GM10248 (cell line): ENCODE results near the gene VENTX.

Experiments
- CTCF ChIA-PET: fragments of 300-600 bp; sonication (Branson Sonifier 250); formaldehyde crosslinking; extraction: SDS; loops from one replicate; lab custom pipeline; 2021; ENCODE audit warnings: antibody characterized with exemption; lab: Yijun Ruan, JAX
- POLR2A ChIA-PET: fragments of 350-650 bp; sonication (Branson Sonifier 250); formaldehyde crosslinking; extraction: SDS; loops from one replicate; lab custom pipeline; 2020; ENCODE audit warnings: antibody characterized with exemption; lab: Yijun Ruan, JAX
- DNase-seq: peaks from one replicate; pipeline ENCODE4 v3.0.0; 2012; ENCODE audit errors: extremely low spot score
- CTCF ChIP-seq: IDR thresholded peaks from 2 replicates; pipeline ENCODE4 v1.5.1; 2012; ENCODE audit warnings: mild to moderate bottlenecking, low read depth; ENCODE audit errors: extremely low read depth, missing control alignments, control extremely low read depth

The VENTX gene

GRCh38 chr10:133207041-133207600 lies 30.5 kb upstream of the VENTX start:
- TF ChIP-seq CTCF: no peak
- CTCF ChIA-PET: interaction anchor here (1.8 kb wide), 1 partner anchor 10 kb away, joined by 5 read pairs; no protein-coding TSS in a partner anchor
- POLR2A ChIA-PET: no interaction called here
- DNase-seq: no peak

GRCh38 chr10:133207627-133208026 lies 30.0 kb upstream of the VENTX start:
- CTCF ChIA-PET: interaction anchor here (1.8 kb wide), 1 partner anchor 11 kb away, joined by 5 read pairs; no protein-coding TSS in a partner anchor
- no peak for DNase-seq
- TF ChIP-seq CTCF: no peak
- POLR2A ChIA-PET: no interaction called here

- CTCF ChIA-PET: no interaction called here
- no peak for DNase-seq
- POLR2A ChIA-PET: no interaction called here
- TF ChIP-seq CTCF: no peak
Measured at GRCh38 chr10:133208466-133208865, 29.2 kb upstream of the VENTX start.

GRCh38 chr10:133209117-133209516 lies 28.5 kb upstream of the VENTX start:
- no peak for TF ChIP-seq CTCF
- CTCF ChIA-PET: no interaction called here
- POLR2A ChIA-PET: no interaction called here
- no peak for DNase-seq

GRCh38 chr10:133209641-133210040 lies 28.0 kb upstream of the VENTX start:
- no peak for DNase-seq
- ChIA-PET CTCF (no interaction called here), POLR2A (no interaction called here)
- TF ChIP-seq CTCF: no peak

- ChIA-PET POLR2A (no interaction called here), CTCF (no interaction called here)
- TF ChIP-seq CTCF: no peak
- no peak for DNase-seq
Measured at GRCh38 chr10:133210398-133211140, 27.1 kb upstream of the VENTX start.
